ENCODE results near the gene TTC22.
"Not testable (repeated sequence)": the region's sequence is repeated elsewhere in the genome, so short reads cannot be mapped to it uniquely, and the experiment has no call there.

Gene TTC22

GRCh38 chr1:54794451-54795355, 6.4 kb downstream of the TTC22 start:
- no peak overlapping the region for H3K4me3 ChIP-seq (ENCODE audit: low read length)
- no peak for DNase-seq (ENCODE audit: low read depth, low spot score)

GRCh38 chr1:54792686-54793282, 8.3 kb downstream of the TTC22 start:
- no peak overlapping the region for H3K4me3 ChIP-seq (ENCODE audit: low read length)
- no peak for DNase-seq (ENCODE audit: low read depth, low spot score)

GRCh38 chr1:54791880-54792522, 9.1 kb downstream of the TTC22 start:
- H3K4me3 ChIP-seq (ENCODE audit: low read length) = no peak overlapping the region
- DNase-seq (ENCODE audit: low read depth, low spot score) = peak; percentile 26

GRCh38 chr1:54788459-54788858, 12.7 kb downstream of the TTC22 start:
- DNase-seq (ENCODE audit: low read depth, low spot score) = no peak
- no peak overlapping the region for H3K4me3 ChIP-seq (ENCODE audit: low read length)

- no peak overlapping the region for H3K4me3 ChIP-seq (ENCODE audit: low read length)
These were observed 13.5 kb downstream of the TTC22 start for GRCh38 chr1:54787604-54788003.

GRCh38 chr1:54786778-54787177, 14.3 kb downstream of the TTC22 start:
- no peak for DNase-seq (ENCODE audit: low read depth, low spot score)
- H3K4me3 ChIP-seq (ENCODE audit: low read length) = no peak overlapping the region

More at GRCh38 chr1:54787604-54788003, 13.5 kb downstream of the TTC22 start:
- DNase-seq (ENCODE audit: low read depth, low spot score) = no peak

- DNase-seq (ENCODE audit: low read depth, low spot score) = no peak
- H3K4me3 ChIP-seq (ENCODE audit: low read length) = no peak overlapping the region
These were observed 17.1 kb downstream of the TTC22 start for GRCh38 chr1:54784066-54784465.

- H3K4me3 ChIP-seq (ENCODE audit: low read length) = no peak overlapping the region
- no peak for DNase-seq (ENCODE audit: low read depth, low spot score)
These were observed 18.5 kb downstream of the TTC22 start for GRCh38 chr1:54782588-54782987.

- H3K4me3 ChIP-seq (ENCODE audit: low read length) = no peak overlapping the region
- DNase-seq (ENCODE audit: low read depth, low spot score) = no peak
These were observed 19.0 kb downstream of the TTC22 start for GRCh38 chr1:54782156-54782555.

GRCh38 chr1:54781023-54781723, 19.9 kb downstream of the TTC22 start:
- DNase-seq (ENCODE audit: low read depth, low spot score) = no peak
- H3K4me3 ChIP-seq (ENCODE audit: low read length) = no peak overlapping the region

- DNase-seq (ENCODE audit: low read depth, low spot score) = no peak
- no peak overlapping the region for H3K4me3 ChIP-seq (ENCODE audit: low read length)
These were observed 23.7 kb downstream of the TTC22 start for GRCh38 chr1:54777431-54777830.

- no peak overlapping the region for H3K4me3 ChIP-seq (ENCODE audit: low read length)
These were observed 24.1 kb downstream of the TTC22 start for GRCh38 chr1:54777011-54777410.

GRCh38 chr1:54775828-54776721, 25.0 kb downstream of the TTC22 start:
- not testable (repeated sequence) for H3K4me3 ChIP-seq (ENCODE audit: low read length); DNase-seq (ENCODE audit: low read depth, low spot score)

More at GRCh38 chr1:54777011-54777410, 24.1 kb downstream of the TTC22 start:
- DNase-seq (ENCODE audit: low read depth, low spot score) = no peak

- H3K4me3 ChIP-seq (ENCODE audit: low read length) = no peak overlapping the region
- peak; percentile 76 for DNase-seq (ENCODE audit: low read depth, low spot score)
These were observed 26.2 kb downstream of the TTC22 start for GRCh38 chr1:54774820-54775498.

- H3K4me3 ChIP-seq (ENCODE audit: low read length) = no peak overlapping the region
- DNase-seq (ENCODE audit: low read depth, low spot score) = no peak
These were observed 28.2 kb downstream of the TTC22 start for GRCh38 chr1:54772951-54773350.

- no peak for DNase-seq (ENCODE audit: low read depth, low spot score)
- no peak overlapping the region for H3K4me3 ChIP-seq (ENCODE audit: low read length)
These were observed 33.0 kb downstream of the TTC22 start for GRCh38 chr1:54768093-54768492.

- no peak for DNase-seq (ENCODE audit: low read depth, low spot score)
- no peak overlapping the region for H3K4me3 ChIP-seq (ENCODE audit: low read length)
These were observed 33.6 kb downstream of the TTC22 start for GRCh38 chr1:54767526-54767925.

- no peak overlapping the region for H3K4me3 ChIP-seq (ENCODE audit: low read length)
- no peak for DNase-seq (ENCODE audit: low read depth, low spot score)
These were observed 34.4 kb downstream of the TTC22 start for GRCh38 chr1:54766726-54767125.

Data from Jurkat, Clone E6-1 (cell line).